GM12878 (cell line): ENCODE measurements around the gene DENND2C. TPM values are rescaled to one million over a fixed set of nuclear protein-coding genes. Genes with fewer than 3 reads are reported as not detected.

Source experiments
- ATAC-seq: fragments of 200-7000 bp; cut with Tn5 transposase; 3 replicates; pipeline ENCODE4 v1.9.1; 2020; ENCODE audit warnings: mild to moderate bottlenecking, moderate library complexity
- BruUV-seq: library from RNA; stranded (reverse); fragments of 400-500 nt; replicated peaks from 2 replicates; lab custom pipeline; 2021; lab: Mats Ljungman, UMichigan
- CTCF ChIA-PET: fragments of 300-600 bp; sonication (Branson Sonifier 250); formaldehyde crosslinking; extraction: SDS; loops from one replicate; lab custom pipeline; 2021; ENCODE audit warnings: inconsistent platforms; lab: Yijun Ruan, JAX
- POLR2A ChIA-PET: fragments of 350-600 bp; formaldehyde crosslinking; extraction: SDS; loops from one replicate; lab custom pipeline; 2021; ENCODE audit warnings: inconsistent platforms; lab: Charles Lee
- RAD21 ChIA-PET: fragments of 300-600 bp; sonication (Branson Sonifier 250); formaldehyde crosslinking; loops from one replicate; lab custom pipeline; 2023; ENCODE audit warnings: antibody characterized with exemption; ENCODE audit not compliant: unreplicated experiment; lab: Charles Lee
- SMC1A ChIA-PET: fragments of 300-600 bp; sonication (Branson Sonifier 250); formaldehyde crosslinking; loops from one replicate; lab custom pipeline; 2023; ENCODE audit not compliant: unreplicated experiment, uncharacterized antibody; lab: Charles Lee
- DNase-seq: peaks from one replicate; pipeline ENCODE4 v3.0.0-alpha.2; 2011; ENCODE audit warnings: low read depth, low spot score
- FAIRE-seq: peaks from 3 replicates; lab custom pipeline; 2011; peaks lifted over from hg19 to GRCh38; lab: Jason Lieb, UNC
- H2AFZ ChIP-seq: 2 replicates; pipeline ENCODE4 v1.6.0; 2011; ENCODE audit warnings: low read depth, low read length, control low read depth; ENCODE audit not compliant: control insufficient read depth
- H3K27ac ChIP-seq: 2 replicates; pipeline ENCODE4 v1.5.1; 2011; ENCODE audit warnings: control low read depth; ENCODE audit not compliant: control insufficient read depth, insufficient read depth
- H3K27me3 ChIP-seq, 2 experiments: replicated peaks in 1 of 2; 2 replicates each; pipeline versions ENCODE4 v1.6.0 to v1.6.1; 2011; ENCODE audit warnings: low read length in 1 of 2; ENCODE audit not compliant: control insufficient read depth in 2 of 2, insufficient read depth in 2 of 2
- H3K36me3 ChIP-seq, 2 experiments: 2 replicates each; pipeline ENCODE4 v1.5.1; 2011; ENCODE audit warnings: low read length in 1 of 2; ENCODE audit not compliant: control insufficient read depth in 2 of 2, insufficient read depth in 2 of 2
- H3K4me1 ChIP-seq: 2 replicates; pipeline ENCODE4 v1.6.1; 2011; ENCODE audit warnings: mild to moderate bottlenecking, low read length, moderate library complexity, mixed read lengths; ENCODE audit not compliant: control insufficient read depth, insufficient read depth
- H3K4me2 ChIP-seq: 2 replicates; pipeline ENCODE4 v1.6.0; 2011; ENCODE audit warnings: control low read depth; ENCODE audit not compliant: control insufficient read depth, insufficient read depth
- H3K4me3 ChIP-seq: fragments of 200-600 bp; sonication (generic); 2 replicates; pipeline ENCODE4 v1.5.1; 2016
- H3K79me2 ChIP-seq: 2 replicates; pipeline ENCODE4 v1.6.0; 2011; ENCODE audit warnings: low read length; ENCODE audit not compliant: control insufficient read depth, insufficient read depth
- H3K9ac ChIP-seq: 2 replicates; pipeline ENCODE4 v1.8.0; 2011; ENCODE audit warnings: low read length, control low read depth, mixed read lengths; ENCODE audit not compliant: control insufficient read depth, insufficient read depth
- H3K9me3 ChIP-seq: replicated peaks from 3 replicates; pipeline ENCODE4 v1.5.1; 2011; ENCODE audit warnings: mild to moderate bottlenecking, low read length; ENCODE audit not compliant: control insufficient read depth, insufficient read depth
- H4K20me1 ChIP-seq: 2 replicates; pipeline ENCODE4 v1.6.0; 2011; ENCODE audit not compliant: control insufficient read depth, insufficient read depth
- BHLHE40 ChIP-seq, 2 experiments: fragments of 450-650 bp in 1 of 2; IDR thresholded peaks; 2 replicates each; pipeline ENCODE4 v1.6.1; 2011 to 2017; ENCODE audit warnings: low read depth in 2 of 2, borderline replicate concordance in 1 of 2, improper control_type of control experiment in 1 of 2, low read length in 1 of 2, mild to moderate bottlenecking in 1 of 2
- BRCA1 ChIP-seq: IDR thresholded peaks from 2 replicates; pipeline ENCODE4 v1.6.1; 2011; ENCODE audit warnings: low read depth, low read length, improper control_type of control experiment
- CBFB ChIP-seq: IDR thresholded peaks from 2 replicates; pipeline ENCODE4 v1.6.1; 2016; ENCODE audit warnings: antibody characterized with exemption, low read depth
- EP300 ChIP-seq, 2 experiments: fragments of 150-350 bp in 1 of 2; IDR thresholded peaks; 2 replicates each; pipeline ENCODE4 v1.6.1; 2011 to 2012; ENCODE audit warnings: low read depth in 2 of 2, low read length in 2 of 2, borderline replicate concordance in 1 of 2, improper control_type of control experiment in 1 of 2, inconsistent platforms in 1 of 2; ENCODE audit not compliant: control insufficient read depth in 1 of 2
- FOXM1 ChIP-seq: IDR thresholded peaks from 2 replicates; pipeline ENCODE4 v1.6.1; 2012; ENCODE audit warnings: low read depth, mild to moderate bottlenecking, inconsistent platforms, low read length, moderate library complexity
- MTA2 ChIP-seq: fragments of 450-650 bp; IDR thresholded peaks from 2 replicates; pipeline ENCODE4 v1.6.1; 2016; ENCODE audit warnings: low read depth, mild to moderate bottlenecking, moderate library complexity
- NFYA ChIP-seq: IDR thresholded peaks from 2 replicates; pipeline ENCODE4 v1.6.1; 2011; ENCODE audit warnings: low read depth, mild to moderate bottlenecking, low read length, improper control_type of control experiment, borderline replicate concordance
- POU2F2 ChIP-seq: IDR thresholded peaks from 3 replicates; pipeline ENCODE4 v1.6.1; 2011; ENCODE audit warnings: low read depth, mild to moderate bottlenecking, low read length, borderline replicate concordance
- RFX5 ChIP-seq: IDR thresholded peaks from 2 replicates; pipeline ENCODE4 v1.6.1; 2011; ENCODE audit warnings: low read depth, low read length, improper control_type of control experiment
- SMC3 ChIP-seq: IDR thresholded peaks from 2 replicates; pipeline ENCODE4 v1.6.1; 2011; ENCODE audit warnings: low read length, improper control_type of control experiment, borderline replicate concordance
- SUPT20H ChIP-seq: IDR thresholded peaks from 2 replicates; pipeline ENCODE4 v1.6.1; 2011; ENCODE audit warnings: low read depth, mild to moderate bottlenecking, low read length, moderate library complexity, borderline replicate concordance; ENCODE audit not compliant: control insufficient read depth
- ZNF217 ChIP-seq: fragments of 450-650 bp; IDR thresholded peaks from 2 replicates; pipeline ENCODE4 v1.6.1; 2017; ENCODE audit warnings: antibody characterized with exemption, mild to moderate bottlenecking
- ZNF622 ChIP-seq: fragments of 450-650 bp; IDR thresholded peaks from 2 replicates; pipeline ENCODE4 v1.6.1; 2017; ENCODE audit warnings: mild to moderate bottlenecking, inconsistent platforms
- ZSCAN29 ChIP-seq: fragments of 450-650 bp; IDR thresholded peaks from 2 replicates; pipeline ENCODE4 v1.6.1; 2017; ENCODE audit warnings: mild to moderate bottlenecking, moderate library complexity
- WGBS: methylation state at CpG from one replicate; pipeline ENCODE4 v1.1.6; 2016; ENCODE audit warnings: low lambda C conversion rate; ENCODE audit not compliant: insufficient replicate concordance, insufficient coverage; ENCODE audit errors: missing lambda C conversion rate; 5-methylcytosine and 5-hydroxymethylcytosine counted together
- in situ Hi-C: fragments of 300-500 bp; cut with MboI; formaldehyde crosslinking; loops from 9 replicates; pipeline ENCODE4 v1.14.3; 2018; ENCODE audit warnings: mixed read lengths
- intact Hi-C: fragments of 100-400 bp; cut with micrococcal nuclease; formaldehyde crosslinking; loops from one replicate; pipeline ENCODE4 v1.14.2; 2022; ENCODE audit not compliant: unreplicated experiment
- polyA plus RNA-seq, 11 experiments: library from polyadenylated mRNA; depleted of rRNA in 4 of 11; unstranded in 6 of 11; stranded (reverse) in 5 of 11; fragments of >200 nt; fragmentation: Nextera tagmentation in 4 of 11; fragmentation: Illumina TruSeq in 1 of 11; extraction: Ambion mirVana in 4 of 11; extraction: Trizol in 1 of 11; gene quantifications; 1 replicate in 1 of 11; 2 replicates in 10 of 11; pipeline versions ENCODE4 v1.2.1 to v1.2.3, GENCODE V29; 2011 to 2016; ENCODE audit warnings: inconsistent platforms in 2 of 11, missing spikeins in 2 of 11, low read depth in 1 of 11
- total RNA-seq, 4 experiments: library from RNA; depleted of rRNA in 3 of 4; stranded (reverse); fragments of >200 nt in 3 of 4; fragmentation: Illumina TruSeq in 1 of 4; extraction: Trizol in 1 of 4; gene quantifications; 2 replicates each; pipeline versions ENCODE4 v1.2.1 to v1.2.3, GENCODE V29; 2013 to 2021
- TF ChIP-seq, protein P1 (sequence below): fragments of 450-650 bp; IDR thresholded peaks from 2 replicates; pipeline ENCODE4 v1.6.1; 2016; ENCODE audit warnings: mild to moderate bottlenecking
- TF ChIP-seq, protein P2 (sequence below): fragments of 150-350 bp; IDR thresholded peaks from 2 replicates; pipeline ENCODE4 v1.6.1; 2014; ENCODE audit warnings: mild to moderate bottlenecking, low read depth, low read length
- TF ChIP-seq, protein P3 (sequence below): fragments of 450-650 bp; IDR thresholded peaks from 2 replicates; pipeline ENCODE4 v1.6.1; 2017; ENCODE audit warnings: borderline replicate concordance
- TF ChIP-seq, protein P4 (sequence below): IDR thresholded peaks from 2 replicates; pipeline ENCODE4 v1.6.1; 2012; ENCODE audit warnings: low read length, inconsistent platforms

DENND2C gene
- total and polyA plus RNA-seq, 10 of the 15 experiments (the other 5 are each of a cell fraction or from before 2014, with no cell fraction given): 0.01 to 0.10 (median 0.06) TPM; not detected in 3

DNA sequence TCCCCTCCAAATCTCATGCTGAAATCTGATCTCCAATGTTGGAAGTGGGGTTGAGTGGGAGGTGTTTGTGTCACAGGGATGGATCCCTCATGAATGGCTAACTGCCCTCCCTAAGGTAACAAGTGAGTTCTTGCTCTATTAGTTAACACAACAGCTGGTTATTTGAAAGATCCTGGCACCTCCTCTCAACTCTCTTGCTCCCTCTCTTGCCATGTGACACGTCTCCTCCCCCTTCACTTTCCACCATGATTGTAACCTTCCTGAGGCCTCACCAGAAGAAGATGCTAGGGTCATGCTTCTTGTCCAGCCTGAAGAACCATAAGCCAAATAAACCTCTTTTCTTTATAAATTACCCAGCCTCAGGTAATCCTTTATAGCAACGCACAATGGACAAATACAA is 28.5 kb downstream of the DENND2C start (continued):
- TF ChIP-seq, protein P1, sequence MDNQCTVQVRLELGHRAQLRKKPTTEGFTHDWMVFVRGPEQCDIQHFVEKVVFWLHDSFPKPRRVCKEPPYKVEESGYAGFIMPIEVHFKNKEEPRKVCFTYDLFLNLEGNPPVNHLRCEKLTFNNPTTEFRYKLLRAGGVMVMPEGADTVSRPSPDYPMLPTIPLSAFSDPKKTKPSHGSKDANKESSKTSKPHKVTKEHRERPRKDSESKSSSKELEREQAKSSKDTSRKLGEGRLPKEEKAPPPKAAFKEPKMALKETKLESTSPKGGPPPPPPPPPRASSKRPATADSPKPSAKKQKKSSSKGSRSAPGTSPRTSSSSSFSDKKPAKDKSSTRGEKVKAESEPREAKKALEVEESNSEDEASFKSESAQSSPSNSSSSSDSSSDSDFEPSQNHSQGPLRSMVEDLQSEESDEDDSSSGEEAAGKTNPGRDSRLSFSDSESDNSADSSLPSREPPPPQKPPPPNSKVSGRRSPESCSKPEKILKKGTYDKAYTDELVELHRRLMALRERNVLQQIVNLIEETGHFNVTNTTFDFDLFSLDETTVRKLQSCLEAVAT: no peak
- TF ChIP-seq CBFB: no peak
- no peak for TF ChIP-seq RFX5
- TF ChIP-seq, all 136 proteins: peak for 0

DNA sequence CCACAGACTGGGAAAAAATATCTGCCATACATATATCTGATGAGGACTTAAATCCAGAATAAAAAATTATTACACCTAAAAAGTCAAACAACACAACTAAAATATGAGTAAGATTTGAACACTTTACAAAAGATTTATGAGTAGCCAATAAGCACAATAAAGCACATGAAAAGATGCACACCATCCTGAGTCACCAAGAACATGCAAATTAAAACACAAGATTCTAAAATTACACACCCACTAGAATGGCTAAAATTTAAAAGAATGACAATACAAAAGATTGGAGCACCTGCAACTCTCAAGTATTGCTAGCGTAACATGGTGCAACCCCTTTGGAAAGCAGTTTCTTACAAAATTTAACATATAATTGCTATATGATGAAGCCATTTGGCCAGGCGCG is 30.9 kb downstream of the DENND2C start:
- no TSS peak for BruUV-seq
- ChIA-PET SMC1A (no interaction called here), POLR2A (no interaction called here), RAD21 (no interaction called here), CTCF (interaction anchor here (0.7 to 1.2 kb wide), 2 partner anchors 16 to 125 kb away, joined by 3 read pairs; no protein-coding TSS in a partner anchor)
- no peak overlapping the region for H3K9ac ChIP-seq
- no peaks in the 10 kb centered on the region for H3K79me2 ChIP-seq
- H3K4me3 ChIP-seq: no peak overlapping the region
- no peaks in the 10 kb centered on the region for H3K27me3 ChIP-seq
- no peaks in the 10 kb centered on the region for H4K20me1 ChIP-seq
- no peak overlapping the region for H3K27ac ChIP-seq
- H3K36me3 ChIP-seq: no peaks in the 10 kb centered on the region
- WGBS: 72% methylated on average over 3 of the region's 3 CpGs
- H3K9me3 ChIP-seq: no peaks in the 10 kb centered on the region
- ATAC-seq: no peak
- no peak for TF ChIP-seq SMC3
- TF ChIP-seq FOXM1: no peak
- TF ChIP-seq ZNF622: no peak
- TF ChIP-seq, protein P2, sequence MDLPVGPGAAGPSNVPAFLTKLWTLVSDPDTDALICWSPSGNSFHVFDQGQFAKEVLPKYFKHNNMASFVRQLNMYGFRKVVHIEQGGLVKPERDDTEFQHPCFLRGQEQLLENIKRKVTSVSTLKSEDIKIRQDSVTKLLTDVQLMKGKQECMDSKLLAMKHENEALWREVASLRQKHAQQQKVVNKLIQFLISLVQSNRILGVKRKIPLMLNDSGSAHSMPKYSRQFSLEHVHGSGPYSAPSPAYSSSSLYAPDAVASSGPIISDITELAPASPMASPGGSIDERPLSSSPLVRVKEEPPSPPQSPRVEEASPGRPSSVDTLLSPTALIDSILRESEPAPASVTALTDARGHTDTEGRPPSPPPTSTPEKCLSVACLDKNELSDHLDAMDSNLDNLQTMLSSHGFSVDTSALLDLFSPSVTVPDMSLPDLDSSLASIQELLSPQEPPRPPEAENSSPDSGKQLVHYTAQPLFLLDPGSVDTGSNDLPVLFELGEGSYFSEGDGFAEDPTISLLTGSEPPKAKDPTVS: no peak
- no peak for TF ChIP-seq BRCA1
- TF ChIP-seq, protein P3, sequence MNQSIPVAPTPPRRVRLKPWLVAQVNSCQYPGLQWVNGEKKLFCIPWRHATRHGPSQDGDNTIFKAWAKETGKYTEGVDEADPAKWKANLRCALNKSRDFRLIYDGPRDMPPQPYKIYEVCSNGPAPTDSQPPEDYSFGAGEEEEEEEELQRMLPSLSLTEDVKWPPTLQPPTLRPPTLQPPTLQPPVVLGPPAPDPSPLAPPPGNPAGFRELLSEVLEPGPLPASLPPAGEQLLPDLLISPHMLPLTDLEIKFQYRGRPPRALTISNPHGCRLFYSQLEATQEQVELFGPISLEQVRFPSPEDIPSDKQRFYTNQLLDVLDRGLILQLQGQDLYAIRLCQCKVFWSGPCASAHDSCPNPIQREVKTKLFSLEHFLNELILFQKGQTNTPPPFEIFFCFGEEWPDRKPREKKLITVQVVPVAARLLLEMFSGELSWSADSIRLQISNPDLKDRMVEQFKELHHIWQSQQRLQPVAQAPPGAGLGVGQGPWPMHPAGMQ: no peak
- no peak for TF ChIP-seq EP300 (IDR thresholded peaks at IDR 0.05; ENCODE audit: borderline replicate concordance in 1 of 2, control insufficient read depth in 1 of 2, low read depth in 2 of 2, low read length in 2 of 2)
- no peak for TF ChIP-seq ZNF217
- no peak for TF ChIP-seq NFYA
- no peak for TF ChIP-seq BHLHE40 (IDR thresholded peaks at IDR 0.05; ENCODE audit: borderline replicate concordance in 1 of 2, low read depth in 2 of 2, low read length in 1 of 2)
- TF ChIP-seq, protein P4, sequence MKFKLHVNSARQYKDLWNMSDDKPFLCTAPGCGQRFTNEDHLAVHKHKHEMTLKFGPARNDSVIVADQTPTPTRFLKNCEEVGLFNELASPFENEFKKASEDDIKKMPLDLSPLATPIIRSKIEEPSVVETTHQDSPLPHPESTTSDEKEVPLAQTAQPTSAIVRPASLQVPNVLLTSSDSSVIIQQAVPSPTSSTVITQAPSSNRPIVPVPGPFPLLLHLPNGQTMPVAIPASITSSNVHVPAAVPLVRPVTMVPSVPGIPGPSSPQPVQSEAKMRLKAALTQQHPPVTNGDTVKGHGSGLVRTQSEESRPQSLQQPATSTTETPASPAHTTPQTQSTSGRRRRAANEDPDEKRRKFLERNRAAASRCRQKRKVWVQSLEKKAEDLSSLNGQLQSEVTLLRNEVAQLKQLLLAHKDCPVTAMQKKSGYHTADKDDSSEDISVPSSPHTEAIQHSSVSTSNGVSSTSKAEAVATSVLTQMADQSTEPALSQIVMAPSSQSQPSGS: no peak
- no peak for TF ChIP-seq SUPT20H
- no peak for TF ChIP-seq MTA2
- no peak for TF ChIP-seq POU2F2
- no peak for TF ChIP-seq ZSCAN29
- H3K4me2 ChIP-seq: no peak overlapping the region
- in situ Hi-C loops (no loop called here), intact Hi-C loops (no loop called here)
- FAIRE-seq: no peak
- no peak overlapping the region for H2AFZ ChIP-seq
- no peak for DNase-seq
- H3K4me1 ChIP-seq: no peaks in the 10 kb centered on the region
